Activated CD4-positive, alpha-beta T cell treated with anti-CD3 and anti-CD28 coated beads for 24 hours (primary cell): ENCODE results near the gene SPATA13.
"Not testable (repeated sequence)": the region's sequence is repeated elsewhere in the genome, so short reads cannot be mapped to it uniquely, and the experiment has no call there.

Experiments
- DNase-seq, 2 donors: peaks; one replicate each; pipeline ENCODE4 v3.0.0-alpha.2; 2020; ENCODE audit warnings: low read depth in 2 of 2

Gene SPATA13

DNA sequence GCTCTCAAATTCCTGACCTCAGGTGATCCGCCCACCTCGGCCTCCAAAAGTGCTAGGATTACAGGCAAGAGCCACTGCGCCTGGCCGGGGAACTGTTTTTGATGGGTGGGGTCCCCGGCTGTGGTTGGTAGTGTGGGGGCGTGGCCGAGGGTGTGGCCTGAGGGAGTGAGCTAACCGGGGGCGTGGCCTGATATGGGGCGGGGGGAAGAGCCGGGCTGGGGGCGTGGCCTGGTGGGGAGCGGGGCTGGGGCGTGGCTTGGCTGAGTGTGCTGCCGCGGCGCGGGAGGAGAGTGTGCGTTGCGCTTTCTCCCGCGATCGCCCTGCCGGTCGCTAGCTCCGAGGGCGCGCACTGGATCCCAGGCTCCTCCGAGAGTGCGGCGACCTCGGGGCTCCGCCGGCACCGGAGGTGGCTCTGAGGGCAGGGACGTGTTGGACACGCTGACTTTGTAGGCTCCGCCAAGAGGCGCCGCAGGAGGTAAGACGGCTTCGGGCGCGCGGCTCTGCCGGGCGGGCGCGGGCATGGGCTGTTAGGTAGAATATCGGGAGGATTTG, at the start of gene SPATA13:
Gene SPATA13, plus strand, starts transcription at position 263 of the 552 bp plus-strand sequence. CDS start 62,210 bp downstream, outside the sequence.
- peak; percentile 93 to 97 for DNase-seq

DNA sequence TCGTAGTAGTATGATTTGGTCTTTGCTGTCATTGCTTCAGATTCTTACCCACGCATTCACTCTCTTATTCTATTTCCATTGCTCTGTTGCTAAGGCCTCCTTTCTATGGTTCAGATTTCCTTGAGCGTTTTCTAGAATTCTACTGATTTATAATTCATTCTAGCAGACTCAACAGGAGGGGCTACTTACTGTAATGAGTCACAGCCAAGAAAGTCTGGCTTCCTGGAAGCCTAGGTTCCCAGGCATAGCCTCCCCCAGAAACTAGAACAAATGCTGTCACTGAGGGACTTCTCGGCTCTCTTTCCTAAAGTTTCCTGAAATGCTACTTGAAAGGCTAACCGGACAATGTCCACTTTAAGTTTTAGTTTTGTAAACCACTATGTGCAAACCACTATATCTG, 47.7 kb upstream of the SPATA13 start:
- no peak for DNase-seq

DNA sequence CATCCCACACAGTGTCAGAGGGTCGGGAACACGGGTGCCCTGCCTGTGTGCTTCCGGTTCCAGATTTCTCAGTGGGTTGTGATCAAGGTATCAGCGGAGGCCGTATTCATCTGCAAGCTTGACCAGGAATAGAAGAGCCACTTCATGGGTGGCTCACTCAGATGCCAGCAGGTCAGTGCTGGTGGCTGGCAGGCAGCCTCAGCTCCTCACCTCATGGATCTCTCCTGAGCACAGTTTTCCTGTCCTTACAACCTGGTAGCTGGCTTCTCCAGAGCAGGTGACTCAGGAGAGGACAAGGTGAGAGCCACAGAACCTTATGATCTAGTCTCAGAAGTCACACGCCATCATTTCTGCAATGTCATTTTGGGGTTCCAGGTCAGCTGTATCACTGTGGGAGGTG, 44.8 kb upstream of the SPATA13 start:
- DNase-seq: no peak

- no peak for DNase-seq
These were observed 44.4 kb upstream of the SPATA13 start for GRCh38 chr13:24116131-24116530.

DNA sequence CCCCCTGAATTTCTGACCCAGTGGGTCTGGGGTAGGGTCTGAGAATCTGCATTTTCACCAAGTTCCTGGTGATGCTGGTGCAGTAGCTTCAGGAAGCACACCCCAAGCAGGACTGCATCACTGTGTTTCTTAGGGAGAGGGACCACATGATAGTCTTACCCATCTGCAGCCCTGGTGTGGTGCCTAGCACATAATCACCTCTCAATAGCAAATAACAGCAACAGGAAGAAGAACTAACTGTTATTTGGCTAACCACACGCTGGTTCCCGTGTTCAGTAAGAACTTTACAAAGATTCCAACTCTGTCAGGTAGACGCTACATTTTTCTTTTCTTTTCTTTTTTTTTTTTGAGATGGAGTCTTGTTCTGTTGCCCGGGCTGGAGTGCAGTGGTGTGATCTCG, 41.9 kb upstream of the SPATA13 start:
- DNase-seq: no peak

DNA sequence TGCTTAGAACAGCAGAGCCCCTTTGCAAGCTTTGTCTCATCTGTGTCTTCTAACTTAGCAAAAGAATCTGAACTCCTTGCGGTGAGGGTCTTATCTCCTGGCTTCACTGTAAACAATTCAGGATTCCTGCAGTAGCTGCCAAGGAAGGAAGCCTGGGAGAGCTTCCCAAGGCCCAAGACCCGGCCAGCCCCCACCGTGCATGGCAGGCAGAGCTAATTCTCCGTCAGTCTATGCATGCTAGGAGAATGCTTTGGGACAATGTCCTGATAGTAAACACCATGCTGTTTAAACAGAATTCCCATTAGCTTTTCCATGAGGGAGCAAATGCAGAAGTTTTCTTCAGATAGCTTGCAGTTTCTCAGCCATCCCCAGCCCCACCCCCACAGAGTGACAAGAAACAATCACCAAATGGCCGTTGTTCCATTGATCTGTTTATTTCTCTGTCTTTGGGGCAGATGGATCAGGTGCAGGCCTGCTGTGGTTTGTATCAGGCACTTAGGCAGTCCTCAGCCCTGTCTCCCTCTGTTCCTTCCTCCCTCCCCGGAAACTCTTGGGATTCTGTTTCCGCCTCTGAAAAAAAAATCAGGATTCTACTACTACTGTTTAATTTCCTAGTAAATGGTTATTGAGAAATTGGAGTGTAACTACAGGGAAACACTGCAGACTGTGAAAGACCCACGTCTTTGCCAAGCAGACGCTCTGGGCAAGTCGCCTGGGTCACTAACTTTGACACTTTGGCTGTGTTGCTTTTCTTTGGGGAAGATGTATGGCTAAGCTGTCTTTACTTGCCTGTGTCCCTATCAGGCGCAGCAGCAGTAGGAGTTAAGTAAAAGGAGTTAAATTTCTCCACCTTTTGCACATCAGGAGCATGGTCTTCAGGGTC, 40.7 kb upstream of the SPATA13 start:
- DNase-seq: no peak

DNA sequence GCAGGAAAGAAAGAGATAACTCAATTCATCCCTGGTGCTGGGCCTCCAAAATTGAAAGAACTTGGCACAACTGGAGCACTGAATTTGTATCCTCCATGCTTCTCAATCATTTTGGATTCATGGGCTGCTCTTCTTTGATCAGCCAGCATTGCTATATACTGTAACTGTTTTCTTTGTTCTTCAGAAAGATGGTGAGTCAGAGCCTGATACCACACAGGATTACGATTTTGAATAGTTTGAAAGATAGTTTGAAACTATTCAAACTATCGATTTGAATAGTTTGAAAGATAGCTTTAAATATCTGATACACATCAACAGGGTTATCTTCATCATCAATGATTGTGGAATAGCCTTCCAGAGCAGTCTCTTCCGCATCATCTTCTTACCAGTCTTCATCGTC, 38.5 kb upstream of the SPATA13 start:
- DNase-seq: not testable (repeated sequence)

GRCh38 chr13:24122569-24122968, 38.0 kb upstream of the SPATA13 start:
- no peak for DNase-seq

DNA sequence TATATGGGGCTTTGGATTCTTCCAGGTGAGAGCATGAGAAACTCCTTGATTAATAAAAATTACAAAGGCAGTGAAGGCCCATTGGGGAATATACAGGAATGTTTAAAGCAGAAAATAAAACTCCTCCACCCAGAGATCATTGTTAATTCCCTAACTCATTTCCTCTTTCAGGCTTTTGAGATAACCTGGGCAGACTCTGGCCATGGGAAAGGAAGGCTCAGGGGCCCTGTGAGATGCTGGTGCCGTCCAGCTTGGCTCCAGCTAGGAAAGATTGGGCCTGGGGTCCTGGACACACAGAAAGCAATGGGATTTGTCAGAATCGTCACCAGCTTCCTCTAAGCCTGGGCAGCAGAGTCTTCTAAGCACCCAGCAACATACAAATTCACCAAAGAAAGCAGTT, 36.8 kb upstream of the SPATA13 start:
- DNase-seq: no peak

DNA sequence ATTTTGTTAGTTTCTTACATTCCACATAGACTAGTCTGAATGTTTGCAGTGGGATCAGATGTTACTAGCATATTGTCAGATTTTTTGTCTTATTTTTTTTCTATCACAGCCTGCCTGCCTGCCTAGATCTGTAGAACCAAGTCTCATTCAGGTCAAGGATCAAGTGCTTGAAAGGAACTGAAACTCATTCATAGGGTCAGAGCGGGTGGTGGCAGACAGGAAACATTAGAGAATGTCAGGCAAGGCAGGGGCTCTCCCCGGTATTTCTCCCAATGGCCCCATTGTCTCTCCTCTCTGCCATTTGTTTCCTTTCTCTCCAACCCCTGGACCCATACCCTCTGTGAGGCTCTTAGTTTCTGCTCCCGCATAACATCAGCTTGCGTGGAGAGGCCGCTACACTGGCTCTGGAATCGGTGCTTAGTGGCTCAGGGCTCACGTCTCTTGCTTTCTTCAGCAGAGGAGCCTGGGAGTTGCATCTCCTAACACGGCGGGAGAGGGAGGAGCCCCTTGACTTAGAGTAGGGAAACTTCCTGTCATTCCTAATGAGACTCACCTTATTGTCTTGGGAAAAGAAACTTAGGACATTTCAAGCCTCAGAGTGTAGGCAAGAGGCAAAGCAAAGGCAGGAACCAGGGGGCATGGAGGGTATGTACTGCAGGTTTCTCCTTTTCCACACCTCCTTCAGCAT, 35.6 kb upstream of the SPATA13 start:
- no peak for DNase-seq

DNA sequence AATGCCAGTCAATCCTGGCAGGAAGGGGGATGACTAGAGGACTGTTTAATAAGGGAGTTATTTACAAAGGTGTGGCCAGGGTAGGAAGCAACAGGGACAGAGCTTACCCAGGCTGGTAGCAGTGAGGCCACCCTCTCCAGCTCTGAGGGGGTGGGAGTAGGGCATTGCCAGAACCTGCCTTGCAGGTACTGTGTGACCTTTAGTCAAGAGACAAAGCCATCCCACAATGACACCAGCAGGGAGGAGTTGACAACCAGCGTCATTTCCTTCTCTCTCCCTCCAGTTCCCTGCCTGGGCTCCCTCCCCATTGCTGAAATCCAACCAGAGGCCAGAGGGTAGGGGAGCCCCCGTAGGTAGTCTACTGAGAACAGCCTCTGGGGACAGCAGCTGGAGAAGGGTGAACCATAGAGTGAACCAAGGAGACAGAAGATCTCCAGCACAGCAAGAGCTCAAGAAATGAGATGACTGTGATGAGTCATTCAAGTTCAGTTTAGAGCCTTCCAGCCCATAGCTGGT, 33.3 kb upstream of the SPATA13 start:
- DNase-seq: no peak

GRCh38 chr13:24128112-24128511, 32.4 kb upstream of the SPATA13 start:
- no peak for DNase-seq

DNA sequence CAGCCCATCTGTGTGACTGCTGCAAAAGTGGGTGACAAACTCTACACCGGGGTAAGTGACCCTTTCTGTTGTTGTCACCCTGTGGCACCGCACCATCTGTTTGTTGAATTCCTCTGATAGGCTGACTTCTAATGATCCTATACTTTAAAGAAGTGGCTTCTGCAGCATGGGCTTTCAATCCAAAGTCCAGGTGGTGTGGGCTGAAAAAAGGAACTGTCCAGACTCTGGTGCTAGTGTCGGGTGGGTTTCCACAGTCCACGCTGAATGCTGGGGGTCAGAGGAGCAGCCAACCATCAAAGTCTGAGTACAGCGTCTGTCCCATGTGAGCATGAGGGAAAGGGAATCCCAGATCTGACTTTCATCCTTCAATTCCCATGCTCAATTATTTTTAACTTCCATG, 31.6 kb upstream of the SPATA13 start:
- DNase-seq: no peak

GRCh38 chr13:24129914-24130774, 30.4 kb upstream of the SPATA13 start:
- no peak for DNase-seq

- no peak for DNase-seq
These were observed 28.8 kb upstream of the SPATA13 start for GRCh38 chr13:24131749-24132148.

- no peak for DNase-seq
These were observed 27.3 kb upstream of the SPATA13 start for GRCh38 chr13:24133021-24133795.

DNA sequence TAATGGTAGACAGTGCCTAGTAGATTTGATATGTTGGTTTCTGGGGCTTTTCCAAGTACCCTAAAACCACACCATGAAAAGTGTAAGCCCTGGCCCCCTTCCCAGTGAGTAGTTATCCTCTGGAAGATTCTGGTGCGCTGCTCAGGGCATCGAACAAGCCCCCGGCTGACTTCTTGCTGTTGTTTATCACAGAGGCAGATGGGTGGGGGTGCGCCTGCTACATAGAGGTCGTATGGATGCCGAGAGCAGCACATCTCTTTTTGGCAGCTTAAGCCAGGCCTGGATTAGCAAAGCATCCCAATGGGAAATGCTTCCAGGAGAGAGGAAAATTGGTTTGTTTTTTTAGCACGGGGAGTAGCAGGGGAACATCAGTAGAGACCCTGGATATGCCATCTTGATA, 26.3 kb upstream of the SPATA13 start:
- DNase-seq: no peak

DNA sequence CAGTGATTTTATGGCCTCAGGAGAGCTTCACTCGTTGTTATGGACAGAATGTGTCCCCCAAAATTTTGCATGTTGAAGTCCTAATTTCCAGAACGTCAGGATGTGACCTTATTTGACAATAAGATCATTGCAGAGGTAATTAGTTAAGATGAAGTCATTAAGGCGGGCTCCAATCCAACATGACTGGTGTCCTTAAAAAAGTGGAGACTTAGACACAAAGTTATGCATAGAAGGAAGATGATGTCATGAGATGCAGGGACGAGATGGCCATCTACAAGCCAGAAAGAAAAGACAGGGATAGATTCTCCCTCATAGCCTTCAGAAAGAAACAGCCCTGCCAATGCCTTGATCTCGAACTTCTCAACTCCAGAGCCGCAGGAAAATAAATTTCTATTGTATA, 25.8 kb upstream of the SPATA13 start:
- no peak for DNase-seq

DNA sequence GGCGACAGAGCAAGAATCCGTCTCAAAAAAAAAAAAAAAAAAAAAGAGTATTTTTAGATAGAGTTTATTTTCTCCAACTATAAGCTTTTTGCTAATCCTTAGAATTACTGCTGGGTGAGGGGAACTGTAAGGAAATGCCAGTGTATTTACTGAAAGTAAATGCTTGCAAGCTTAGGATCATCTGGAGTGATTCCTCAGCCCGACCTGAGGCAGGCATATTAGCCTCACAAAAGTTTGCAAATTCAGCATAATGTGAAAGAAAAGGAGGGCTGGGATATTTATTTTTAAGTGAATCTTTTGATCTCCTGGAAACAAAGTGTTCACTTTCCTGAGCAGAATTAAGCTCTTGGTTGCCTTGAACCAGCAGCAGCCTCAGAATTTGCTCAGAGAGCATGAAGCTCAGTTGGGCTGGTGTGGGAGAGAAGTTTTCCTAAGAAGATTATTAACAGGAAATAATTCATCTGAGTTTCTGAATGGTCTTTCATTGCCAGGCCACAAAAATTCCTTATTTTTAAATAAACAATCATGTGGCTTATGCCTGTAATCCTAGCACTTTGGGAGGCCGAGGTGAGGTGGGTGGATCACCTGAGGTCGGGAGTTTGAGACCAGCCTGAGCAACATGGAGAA, 24.7 kb upstream of the SPATA13 start:
- no peak for DNase-seq

- DNase-seq: no peak
These were observed 21.6 kb upstream of the SPATA13 start for GRCh38 chr13:24138911-24139310.
